Measurements from ENCODE around the gene FAM187B. TPM values are rescaled to one million over a fixed set of nuclear protein-coding genes. Genes with fewer than 3 reads are reported as not detected.

The FAM187B gene
- total and polyA plus RNA-seq, 2 of the 4 experiments (the other 2 are of a cell fraction) = not detected

- CTCF ChIA-PET = no interaction called here
- ATAC-seq (ENCODE audit: low read depth) (no peak), DNase-seq (no peak)
- Histone ChIP-seq H4K8ac (ENCODE audit: low read depth in 2 of 2, low read length in 2 of 2) (no peak overlapping the region), H4K5ac (ENCODE audit: low read depth, low read length) (no peak overlapping the region), H2BK5ac (ENCODE audit: low read depth, low read length, poor library complexity, severe bottlenecking) (no peak overlapping the region), H3K9ac (ENCODE audit: low read depth, low read length) (no peak overlapping the region), H3K27ac (ENCODE audit: insufficient read depth, low read length) (no peak overlapping the region), H3K4ac (ENCODE audit: low read depth, low read length) (no peak overlapping the region), H3K79me1 (ENCODE audit: low read depth in 1 of 2, low read length in 2 of 2) (no peaks in the 10 kb centered on the region), H4K20me1 (ENCODE audit: insufficient read depth, low read length) (no peaks in the 10 kb centered on the region), H3K9me1 (ENCODE audit: insufficient read depth, low read length) (no peaks in the 10 kb centered on the region), H3K18ac (ENCODE audit: low read depth, low read length) (no peak overlapping the region), H3K4me1 (ENCODE audit: control insufficient read depth, insufficient read depth, low read length) (no peaks in the 10 kb centered on the region), H3K4me2 (ENCODE audit: low read depth, low read length) (no peak overlapping the region), H2BK15ac (ENCODE audit: low read depth, low read length) (no peak overlapping the region), H4K91ac (ENCODE audit: insufficient read depth, low read depth, low read length) (no peak overlapping the region), H3K9me3 (ENCODE audit: control insufficient read depth, insufficient read depth, low read length) (no peaks in the 10 kb centered on the region; the same call in 1 of the 2 replicates), H3K27me3 (ENCODE audit: control insufficient read depth, insufficient read depth, low read length) (peaks cover 2% of the 10 kb centered on the region; the same call in 1 of the 2 replicates), H2AK5ac (ENCODE audit: low read depth, low read length) (no peak overlapping the region), H3K4me3 (ENCODE audit: insufficient read depth, low read depth, low read length) (no peak overlapping the region), H3K36me3 (ENCODE audit: control insufficient read depth, insufficient read depth, low read length) (no peaks in the 10 kb centered on the region), H3K23ac (ENCODE audit: low read depth, low read length) (no peak overlapping the region), H2BK20ac (ENCODE audit: low read depth, low read length) (no peak overlapping the region), H2AFZ (replicated peaks; ENCODE audit: low read length, poor library complexity) (no peak overlapping the region), H3K56ac (ENCODE audit: extremely low read depth, insufficient read depth, low read length) (no peak overlapping the region), H2AK9ac (replicated peaks; ENCODE audit: low read depth, low read length, poor library complexity) (no peak overlapping the region), H2BK120ac (ENCODE audit: low read depth, low read length) (no peak overlapping the region), H3K14ac (replicated peaks; ENCODE audit: low read depth, low read length) (no peak overlapping the region)
- dilution Hi-C loops (cut with HindIII; ENCODE audit: low sequenced_read_pairs, unreplicated experiment) (no loop called here), in situ Hi-C loops (cut with MboI; ENCODE audit: low sequenced_read_pairs) (no loop called here), intact Hi-C loops (cut with micrococcal nuclease) (no loop called here)
- no peak for TF ChIP-seq FOS (IDR thresholded peaks at IDR 0.05; ENCODE audit: low read depth, low read length)
- TF ChIP-seq ELK1 (IDR thresholded peaks at IDR 0.05; ENCODE audit: borderline replicate concordance, low read depth, low read length) = no peak
- POLR2A ChIA-PET (ENCODE audit: unreplicated experiment) = no interaction called here
- BruUV-seq (replicated peaks) = no TSS peak
- WGBS, 2 experiments (ENCODE audit: extremely low coverage in 2 of 2, insufficient read length in 1 of 2) = no CpG with 5 or more reads among the region's 7 CpGs
Measured at GRCh38 chr19:35177377-35178274, 50.9 kb downstream of the FAM187B start.
